Measurements from ENCODE around the gene GDF10.

GRCh38 chr10:47262606-47263533 is 37.1 kb upstream of the GDF10 start:
- TF ChIP-seq, protein P1, sequence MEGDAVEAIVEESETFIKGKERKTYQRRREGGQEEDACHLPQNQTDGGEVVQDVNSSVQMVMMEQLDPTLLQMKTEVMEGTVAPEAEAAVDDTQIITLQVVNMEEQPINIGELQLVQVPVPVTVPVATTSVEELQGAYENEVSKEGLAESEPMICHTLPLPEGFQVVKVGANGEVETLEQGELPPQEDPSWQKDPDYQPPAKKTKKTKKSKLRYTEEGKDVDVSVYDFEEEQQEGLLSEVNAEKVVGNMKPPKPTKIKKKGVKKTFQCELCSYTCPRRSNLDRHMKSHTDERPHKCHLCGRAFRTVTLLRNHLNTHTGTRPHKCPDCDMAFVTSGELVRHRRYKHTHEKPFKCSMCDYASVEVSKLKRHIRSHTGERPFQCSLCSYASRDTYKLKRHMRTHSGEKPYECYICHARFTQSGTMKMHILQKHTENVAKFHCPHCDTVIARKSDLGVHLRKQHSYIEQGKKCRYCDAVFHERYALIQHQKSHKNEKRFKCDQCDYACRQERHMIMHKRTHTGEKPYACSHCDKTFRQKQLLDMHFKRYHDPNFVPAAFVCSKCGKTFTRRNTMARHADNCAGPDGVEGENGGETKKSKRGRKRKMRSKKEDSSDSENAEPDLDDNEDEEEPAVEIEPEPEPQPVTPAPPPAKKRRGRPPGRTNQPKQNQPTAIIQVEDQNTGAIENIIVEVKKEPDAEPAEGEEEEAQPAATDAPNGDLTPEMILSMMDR (IDR thresholded peaks at IDR 0.05; ENCODE audit: extremely low read depth in 1 of 2, insufficient read depth in 1 of 2, low read depth in 1 of 2, low read length in 2 of 2) = no peak
- TF ChIP-seq EZH2 (IDR thresholded peaks at IDR 0.05; ENCODE audit: borderline replicate concordance, low read depth, low read length, severe bottlenecking) (no peak), POLR2A (IDR thresholded peaks at IDR 0.05; ENCODE audit: low read depth, low read length) (no peak), MYC (IDR thresholded peaks at IDR 0.05; ENCODE audit: low read depth, low read length) (no peak), MAX (IDR thresholded peaks at IDR 0.05; ENCODE audit: insufficient read depth, insufficient read length) (no peak), POLR2AphosphoS5 (IDR thresholded peaks at IDR 0.05; ENCODE audit: insufficient read depth, low read depth, low read length) (no peak)
